Hepatocyte (in vitro differentiated cells): Measurements from ENCODE around the gene KCNMA1.

Experiments
- EZH2 ChIP-seq: fragments of 200-600 bp; sonication (generic); IDR thresholded peaks from 2 replicates; pipeline ENCODE4 v1.6.1; 2016; ENCODE audit warnings: antibody characterized with exemption, mild to moderate bottlenecking, borderline replicate concordance
- TF ChIP-seq, protein P1 (sequence below): fragments of 200-600 bp; sonication (generic); IDR thresholded peaks from 2 replicates; pipeline ENCODE4 v1.5.1; 2016; ENCODE audit warnings: antibody characterized with exemption, mild to moderate bottlenecking; ENCODE audit not compliant: poor library complexity

DNA sequence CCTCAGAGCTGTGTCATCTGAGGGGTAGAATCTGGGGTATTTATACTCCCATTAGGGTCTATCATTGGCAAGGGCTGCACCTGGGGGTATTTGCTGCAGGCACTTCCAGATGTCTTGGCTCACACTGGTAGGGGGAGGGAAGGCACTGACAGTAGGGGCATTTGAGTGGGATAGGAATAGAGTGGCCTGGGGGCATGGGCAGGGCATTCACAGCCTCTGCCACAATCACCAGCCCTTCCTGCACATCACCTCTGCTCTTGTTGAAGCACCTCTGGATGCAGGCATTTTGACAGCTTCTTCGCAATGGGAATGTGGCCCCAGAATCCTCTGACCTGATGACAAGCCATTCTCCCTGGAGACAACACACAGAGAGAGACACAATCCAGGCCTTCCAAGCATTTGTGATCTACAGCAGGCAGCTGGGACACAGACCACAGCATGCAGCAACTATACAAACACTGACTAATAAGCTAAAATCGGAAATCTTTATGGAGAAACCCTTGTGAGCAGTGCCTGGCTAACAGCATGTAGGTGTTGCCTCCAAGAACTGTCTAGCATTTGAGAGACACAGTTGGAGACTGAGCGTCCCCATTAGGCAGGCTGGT is 178.5 kb downstream of the KCNMA1 start:
- no peak for TF ChIP-seq EZH2
- TF ChIP-seq, protein P1, sequence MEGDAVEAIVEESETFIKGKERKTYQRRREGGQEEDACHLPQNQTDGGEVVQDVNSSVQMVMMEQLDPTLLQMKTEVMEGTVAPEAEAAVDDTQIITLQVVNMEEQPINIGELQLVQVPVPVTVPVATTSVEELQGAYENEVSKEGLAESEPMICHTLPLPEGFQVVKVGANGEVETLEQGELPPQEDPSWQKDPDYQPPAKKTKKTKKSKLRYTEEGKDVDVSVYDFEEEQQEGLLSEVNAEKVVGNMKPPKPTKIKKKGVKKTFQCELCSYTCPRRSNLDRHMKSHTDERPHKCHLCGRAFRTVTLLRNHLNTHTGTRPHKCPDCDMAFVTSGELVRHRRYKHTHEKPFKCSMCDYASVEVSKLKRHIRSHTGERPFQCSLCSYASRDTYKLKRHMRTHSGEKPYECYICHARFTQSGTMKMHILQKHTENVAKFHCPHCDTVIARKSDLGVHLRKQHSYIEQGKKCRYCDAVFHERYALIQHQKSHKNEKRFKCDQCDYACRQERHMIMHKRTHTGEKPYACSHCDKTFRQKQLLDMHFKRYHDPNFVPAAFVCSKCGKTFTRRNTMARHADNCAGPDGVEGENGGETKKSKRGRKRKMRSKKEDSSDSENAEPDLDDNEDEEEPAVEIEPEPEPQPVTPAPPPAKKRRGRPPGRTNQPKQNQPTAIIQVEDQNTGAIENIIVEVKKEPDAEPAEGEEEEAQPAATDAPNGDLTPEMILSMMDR = no peak
